ENCODE measurements around the gene PIAS1.
A peak's percentile ranks its signal among the peaks of the same experiment; 100 is the strongest.
"Not testable (repeated sequence)": the region's sequence is repeated elsewhere in the genome, so short reads cannot be mapped to it uniquely, and the experiment has no call there.

PIAS1 gene

GRCh38 chr15:68209272-68209671 is 155.2 kb downstream of the PIAS1 start:
- TF ChIP-seq, protein P1, sequence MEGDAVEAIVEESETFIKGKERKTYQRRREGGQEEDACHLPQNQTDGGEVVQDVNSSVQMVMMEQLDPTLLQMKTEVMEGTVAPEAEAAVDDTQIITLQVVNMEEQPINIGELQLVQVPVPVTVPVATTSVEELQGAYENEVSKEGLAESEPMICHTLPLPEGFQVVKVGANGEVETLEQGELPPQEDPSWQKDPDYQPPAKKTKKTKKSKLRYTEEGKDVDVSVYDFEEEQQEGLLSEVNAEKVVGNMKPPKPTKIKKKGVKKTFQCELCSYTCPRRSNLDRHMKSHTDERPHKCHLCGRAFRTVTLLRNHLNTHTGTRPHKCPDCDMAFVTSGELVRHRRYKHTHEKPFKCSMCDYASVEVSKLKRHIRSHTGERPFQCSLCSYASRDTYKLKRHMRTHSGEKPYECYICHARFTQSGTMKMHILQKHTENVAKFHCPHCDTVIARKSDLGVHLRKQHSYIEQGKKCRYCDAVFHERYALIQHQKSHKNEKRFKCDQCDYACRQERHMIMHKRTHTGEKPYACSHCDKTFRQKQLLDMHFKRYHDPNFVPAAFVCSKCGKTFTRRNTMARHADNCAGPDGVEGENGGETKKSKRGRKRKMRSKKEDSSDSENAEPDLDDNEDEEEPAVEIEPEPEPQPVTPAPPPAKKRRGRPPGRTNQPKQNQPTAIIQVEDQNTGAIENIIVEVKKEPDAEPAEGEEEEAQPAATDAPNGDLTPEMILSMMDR (IDR thresholded peaks at IDR 0.05; ENCODE audit: control extremely low read depth, extremely low read depth, low read depth, missing control alignments): no peak

GRCh38 chr15:68209735-68210408 is 155.8 kb downstream of the PIAS1 start:
- CTCF ChIA-PET: interaction anchor here (0.9 to 3.2 kb wide), 14 partner anchors 10 to 708 kb away, joined by 3 to 29 read pairs (median 6); partner anchors contain the start of gene CLN6
- TF ChIP-seq, protein P1 (IDR thresholded peaks at IDR 0.05; ENCODE audit: control extremely low read depth, extremely low read depth, low read depth, missing control alignments): no peak

More at GRCh38 chr15:68209272-68209671, 155.2 kb downstream of the PIAS1 start:
- CTCF ChIA-PET: interaction anchor here (1.5 to 3.2 kb wide), 2 partner anchors 15 to 19 kb away, joined by 4 to 29 read pairs; partner anchors contain the start of gene CLN6
- no peak for DNase-seq (ENCODE audit: extremely low spot score)
- POLR2A ChIA-PET: no interaction called here

DNA sequence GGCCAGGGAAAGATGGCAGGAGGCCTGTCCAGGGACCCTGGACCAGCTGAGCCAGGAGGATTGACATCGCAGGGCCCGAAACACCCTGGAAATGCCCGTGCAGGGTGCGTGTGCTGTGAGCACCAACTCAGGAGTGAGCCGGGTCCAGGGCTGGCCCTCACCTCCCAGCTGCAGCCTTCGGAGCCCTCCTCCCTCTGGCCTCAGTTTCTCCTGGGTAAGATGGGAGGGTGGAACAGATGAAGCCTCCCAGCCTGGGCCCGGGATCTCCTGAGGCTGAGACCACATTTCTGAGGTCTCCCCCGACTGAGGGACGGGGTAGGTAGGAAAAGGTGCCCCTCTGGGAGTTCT is 156.3 kb downstream of the PIAS1 start:
- ChIA-PET CTCF (interaction anchor here (0.9 to 3.2 kb wide), 16 partner anchors 9 to 709 kb away, joined by 3 to 29 read pairs (median 6); partner anchors contain the start of gene CLN6), POLR2A (interaction anchor here (0.6 kb wide), 1 partner anchor 411 kb away, joined by 3 read pairs; no protein-coding TSS in a partner anchor)
- DNase-seq (ENCODE audit: extremely low spot score): no peak
- TF ChIP-seq, protein P1 (IDR thresholded peaks at IDR 0.05; ENCODE audit: control extremely low read depth, extremely low read depth, low read depth, missing control alignments): no peak

More at GRCh38 chr15:68209735-68210408, 155.8 kb downstream of the PIAS1 start:
- POLR2A ChIA-PET: no interaction called here
- peak; percentile 68 for DNase-seq (ENCODE audit: extremely low spot score)

DNA sequence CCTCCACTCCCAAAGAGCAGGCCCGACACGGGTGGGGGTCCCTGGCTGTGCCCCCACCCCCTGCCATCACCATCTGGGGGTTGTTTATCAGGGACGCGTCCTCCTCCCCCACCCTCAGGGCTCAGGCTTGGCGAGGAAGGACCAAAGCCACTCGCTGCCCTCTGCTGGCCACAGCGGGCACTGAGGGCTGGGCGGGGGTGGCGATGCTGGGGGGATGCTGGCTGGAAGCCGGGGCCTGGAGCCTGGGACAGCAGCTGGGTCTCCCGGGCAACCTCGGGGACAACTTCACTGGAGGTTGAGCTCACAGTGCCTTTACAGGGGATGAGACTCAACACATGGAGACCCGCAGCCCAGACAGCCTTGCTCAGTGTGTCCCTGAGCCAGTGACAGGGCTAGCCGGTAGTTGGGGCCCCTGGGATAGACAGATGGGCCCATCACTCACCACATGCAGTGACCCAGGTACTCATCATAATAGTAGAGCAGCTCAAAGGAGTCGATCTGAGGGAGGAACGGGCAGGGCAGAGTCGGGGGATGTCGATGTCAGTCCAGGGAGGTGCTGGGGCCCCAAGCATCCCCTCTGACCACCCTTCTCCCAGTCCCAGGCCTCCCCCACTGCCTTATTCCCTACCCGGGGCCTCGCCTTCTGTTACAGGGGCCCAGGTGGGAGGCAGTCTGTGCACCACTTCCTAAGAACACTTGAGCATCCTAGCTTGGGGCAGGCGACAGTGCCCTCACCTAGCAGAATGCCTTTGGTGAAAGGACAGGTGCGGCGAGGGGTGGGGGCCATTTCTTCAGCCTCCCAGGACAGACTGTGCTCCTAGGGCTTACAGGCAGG is 156.9 kb downstream of the PIAS1 start:
- TF ChIP-seq, protein P1 (IDR thresholded peaks at IDR 0.05; ENCODE audit: control extremely low read depth, extremely low read depth, low read depth, missing control alignments): peak; percentile 90
- peak; percentile 73 for DNase-seq (ENCODE audit: extremely low spot score)
- ChIA-PET POLR2A (interaction anchor here (0.6 kb wide), 1 partner anchor 410 kb away, joined by 3 read pairs; no protein-coding TSS in a partner anchor), CTCF (interaction anchor here (0.8 to 3.2 kb wide), 18 partner anchors 9 to 709 kb away, joined by 3 to 29 read pairs (median 5); partner anchors contain the start of gene CLN6)

DNA sequence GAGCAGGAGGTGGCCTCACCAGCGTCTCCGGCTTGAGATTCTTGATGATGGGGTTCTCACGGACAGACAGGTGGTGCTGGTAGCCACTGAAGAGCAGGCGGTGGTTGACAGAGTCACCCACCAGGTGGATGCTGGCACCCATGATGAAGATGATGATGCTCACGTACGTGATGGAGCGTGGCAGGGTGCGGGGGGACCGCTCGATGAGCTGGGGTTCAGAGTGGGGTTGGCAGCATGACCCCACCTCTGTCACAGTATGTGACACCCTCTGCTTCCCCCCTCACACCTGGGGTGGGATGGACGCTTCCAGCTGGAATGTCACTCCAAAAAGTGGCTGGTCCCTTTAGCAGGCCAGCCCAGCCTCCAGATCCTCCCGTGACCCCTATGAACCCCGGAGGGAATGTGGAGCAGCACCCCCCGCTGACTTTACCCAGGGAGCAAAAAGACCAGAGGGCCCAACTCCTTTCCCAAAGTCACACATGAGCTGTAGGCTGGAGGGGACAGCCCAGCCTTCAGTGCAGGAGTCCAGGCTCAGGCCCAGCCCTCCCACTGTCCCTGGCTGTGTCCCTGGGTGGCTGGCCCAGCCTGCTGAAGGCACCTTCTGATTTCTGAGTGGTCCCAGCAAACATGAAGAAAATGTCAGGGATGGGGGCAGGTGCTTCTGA is 157.7 kb downstream of the PIAS1 start:
- ChIA-PET CTCF (interaction anchor here (1.0 to 3.2 kb wide), 9 partner anchors 8 to 348 kb away, joined by 3 to 29 read pairs (median 8); partner anchors contain the start of gene CLN6), POLR2A (no interaction called here)
- TF ChIP-seq, protein P1 (IDR thresholded peaks at IDR 0.05; ENCODE audit: control extremely low read depth, extremely low read depth, low read depth, missing control alignments): no peak
- no peak for DNase-seq (ENCODE audit: extremely low spot score)

DNA sequence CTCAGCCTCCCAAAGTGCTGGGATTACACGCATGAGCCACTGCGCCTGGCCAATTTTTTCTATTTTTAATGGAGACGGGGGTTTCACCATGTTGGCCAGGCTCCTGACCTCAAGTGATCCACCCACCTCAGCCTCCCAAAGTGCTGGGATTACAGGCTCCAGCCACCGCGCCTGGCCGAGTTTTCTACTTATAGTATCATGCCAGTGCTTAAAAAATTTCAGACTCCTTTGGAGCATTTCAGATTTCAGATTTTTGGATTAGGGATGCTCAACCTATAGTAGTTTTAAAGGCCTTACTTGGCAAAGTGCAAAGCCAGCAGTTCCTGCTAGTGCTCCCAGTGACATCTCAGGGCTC is 159.4 kb downstream of the PIAS1 start:
- DNase-seq (ENCODE audit: extremely low spot score); POLR2A ChIA-PET; CTCF ChIA-PET: not testable (repeated sequence)

Measured in GM10248 (cell line).